NCI-H187 (cell line): ENCODE measurements around the gene TRAF3.
A peak's percentile ranks its signal among the peaks of the same experiment; 100 is the strongest.
"Not testable (repeated sequence)": the region's sequence is repeated elsewhere in the genome, so short reads cannot be mapped to it uniquely, and the experiment has no call there.

Source experiments
- DNase-seq, 2 experiments: peaks; one replicate each; lab custom pipeline; 2025; lab: John Stamatoyannopoulos, UW

The TRAF3 gene

DNA sequence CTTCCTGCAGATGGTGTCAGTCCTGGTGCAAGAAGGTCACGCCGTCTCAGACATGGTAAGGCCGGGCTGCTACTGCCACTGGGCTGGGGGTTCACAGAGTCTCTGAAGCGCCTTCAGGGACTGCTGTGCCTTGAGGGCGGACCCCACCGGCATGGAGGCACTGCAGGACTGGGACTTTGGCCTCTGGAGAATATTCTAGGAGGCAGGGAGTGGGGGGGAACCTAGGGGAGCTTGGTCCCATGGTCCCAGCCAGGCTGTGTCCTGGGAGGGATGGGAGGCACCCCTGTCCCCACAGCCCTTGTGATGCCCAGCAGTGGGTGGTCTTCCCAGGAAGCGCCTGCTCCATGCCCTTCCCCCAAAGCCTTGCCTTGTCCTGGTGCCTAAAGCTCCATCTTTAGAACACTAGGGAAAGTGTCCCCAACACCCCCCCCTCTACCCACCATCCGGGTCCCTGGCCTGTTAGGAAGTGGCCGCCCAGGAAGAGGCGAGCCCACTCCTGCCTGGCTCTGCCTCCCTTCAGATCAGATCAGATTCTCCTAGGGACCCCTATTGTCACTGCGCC lies 146.8 kb downstream of the TRAF3 start:
- DNase-seq = no peak

DNA sequence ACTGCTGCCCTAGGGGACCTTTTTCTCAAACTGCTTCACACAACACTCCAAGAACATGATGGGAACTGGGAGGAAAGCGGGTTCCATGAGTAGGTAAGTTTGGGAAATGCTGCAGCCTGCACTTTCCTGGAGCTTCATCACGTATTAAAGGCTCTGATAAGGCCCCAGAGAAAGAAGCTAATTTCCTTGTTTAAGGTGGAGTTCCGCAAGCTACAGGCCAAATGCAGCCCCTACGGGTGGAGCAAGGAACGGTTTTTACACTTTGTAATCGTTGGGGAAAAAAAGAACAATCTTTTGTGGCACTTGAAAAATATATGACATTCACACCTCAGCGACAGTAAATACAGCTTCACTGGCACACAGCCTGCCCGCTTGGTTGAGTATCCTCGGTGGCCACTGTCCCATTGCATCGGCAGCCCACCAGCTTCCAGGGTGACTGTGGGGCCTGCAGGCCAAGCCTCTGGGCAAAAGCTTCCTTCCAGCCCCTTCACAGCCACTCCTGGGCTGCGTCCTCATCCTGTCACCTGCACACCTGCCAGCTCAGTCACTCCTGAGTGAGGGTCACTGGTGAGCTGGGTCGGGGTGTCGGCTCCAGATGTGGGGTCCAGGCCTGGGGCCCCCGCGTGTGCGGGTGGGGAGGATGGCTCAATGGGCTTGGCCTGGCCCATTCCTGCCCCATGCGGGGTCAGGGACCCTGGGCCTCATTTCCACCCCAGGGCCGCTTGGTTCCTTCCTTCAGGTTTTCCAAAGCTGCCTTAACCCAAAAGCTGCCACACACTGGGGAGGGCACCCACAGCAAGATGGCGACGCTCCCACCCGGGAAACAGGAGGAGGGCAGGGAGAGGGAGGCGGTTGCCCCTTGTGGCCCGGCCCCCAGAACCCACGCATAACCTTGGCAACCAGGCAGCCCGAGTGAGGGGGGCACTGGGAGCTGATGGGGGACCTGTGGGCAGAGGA lies 147.7 kb downstream of the TRAF3 start:
- no peak for DNase-seq

DNA sequence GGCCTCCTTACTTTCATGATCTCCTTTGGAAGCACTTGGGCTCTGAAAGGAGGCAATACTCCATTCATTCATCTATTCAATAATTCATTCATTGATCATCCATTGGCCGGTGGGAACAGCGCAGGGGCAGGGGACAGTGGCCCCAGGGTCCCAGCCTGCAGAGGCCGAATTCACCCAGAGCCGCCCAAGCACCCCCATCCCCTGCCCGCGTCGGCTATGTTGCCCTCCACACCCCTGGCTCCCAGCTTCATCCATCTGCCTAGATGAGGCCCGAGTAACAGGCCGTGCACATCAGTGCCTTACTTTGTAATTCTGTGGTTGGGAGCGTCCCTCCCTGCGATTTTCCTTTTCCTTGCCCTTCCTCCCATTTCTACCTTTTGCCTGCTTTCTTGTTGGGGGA lies 148.4 kb downstream of the TRAF3 start:
- DNase-seq = no peak

DNA sequence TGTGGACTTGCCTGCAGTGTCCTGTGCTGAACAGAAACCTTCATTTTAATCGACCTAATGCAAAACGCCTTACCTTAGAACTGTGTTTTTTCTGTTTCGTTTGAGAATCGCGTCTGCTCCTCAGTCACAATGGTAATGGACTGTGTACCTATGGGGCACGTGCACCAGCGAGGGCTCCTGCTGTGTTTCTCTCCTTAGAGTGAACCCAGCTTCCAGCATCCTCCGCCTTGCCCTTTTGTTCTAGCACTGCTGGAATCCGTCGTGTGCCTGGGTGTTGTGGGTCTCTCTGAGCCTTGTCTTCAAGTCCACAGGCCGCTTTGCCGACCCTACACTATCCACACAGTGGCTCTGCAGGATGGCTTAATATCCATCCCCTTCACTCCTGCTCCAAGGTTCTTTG lies 148.9 kb downstream of the TRAF3 start:
- no peak for DNase-seq

- DNase-seq = not testable (repeated sequence)
Measured at GRCh38 chr14:102926840-102927239, 149.6 kb downstream of the TRAF3 start.

DNA sequence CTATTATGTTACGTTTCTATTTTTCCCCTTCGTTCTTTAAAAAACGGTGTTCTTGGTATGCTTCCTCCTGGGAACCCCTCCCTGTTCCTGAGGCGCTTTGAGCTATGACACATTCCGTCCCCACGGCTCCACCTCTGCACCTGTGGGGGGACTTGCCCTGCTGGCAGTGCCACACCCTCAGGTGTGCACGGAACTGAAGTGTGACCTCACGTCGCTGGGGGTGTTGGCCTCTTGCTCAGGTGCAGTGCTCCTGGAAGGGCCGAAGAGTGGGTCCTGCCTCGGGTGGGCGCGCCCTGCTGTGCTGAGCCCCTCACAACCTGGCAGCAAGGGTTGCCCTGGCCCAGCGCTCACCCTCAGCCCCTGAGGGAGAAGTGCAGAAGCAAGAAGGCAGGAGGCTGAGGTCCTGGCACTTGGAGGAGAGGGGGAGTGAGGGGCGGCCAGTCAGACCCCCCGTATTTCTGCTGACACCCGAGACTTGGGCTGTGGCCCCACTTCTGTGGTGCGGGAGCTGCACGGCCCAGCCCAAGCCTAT lies 150.2 kb downstream of the TRAF3 start:
- DNase-seq = no peak

GRCh38 chr14:102927878-102928411 lies 150.7 kb downstream of the TRAF3 start:
- DNase-seq = no peak

DNA sequence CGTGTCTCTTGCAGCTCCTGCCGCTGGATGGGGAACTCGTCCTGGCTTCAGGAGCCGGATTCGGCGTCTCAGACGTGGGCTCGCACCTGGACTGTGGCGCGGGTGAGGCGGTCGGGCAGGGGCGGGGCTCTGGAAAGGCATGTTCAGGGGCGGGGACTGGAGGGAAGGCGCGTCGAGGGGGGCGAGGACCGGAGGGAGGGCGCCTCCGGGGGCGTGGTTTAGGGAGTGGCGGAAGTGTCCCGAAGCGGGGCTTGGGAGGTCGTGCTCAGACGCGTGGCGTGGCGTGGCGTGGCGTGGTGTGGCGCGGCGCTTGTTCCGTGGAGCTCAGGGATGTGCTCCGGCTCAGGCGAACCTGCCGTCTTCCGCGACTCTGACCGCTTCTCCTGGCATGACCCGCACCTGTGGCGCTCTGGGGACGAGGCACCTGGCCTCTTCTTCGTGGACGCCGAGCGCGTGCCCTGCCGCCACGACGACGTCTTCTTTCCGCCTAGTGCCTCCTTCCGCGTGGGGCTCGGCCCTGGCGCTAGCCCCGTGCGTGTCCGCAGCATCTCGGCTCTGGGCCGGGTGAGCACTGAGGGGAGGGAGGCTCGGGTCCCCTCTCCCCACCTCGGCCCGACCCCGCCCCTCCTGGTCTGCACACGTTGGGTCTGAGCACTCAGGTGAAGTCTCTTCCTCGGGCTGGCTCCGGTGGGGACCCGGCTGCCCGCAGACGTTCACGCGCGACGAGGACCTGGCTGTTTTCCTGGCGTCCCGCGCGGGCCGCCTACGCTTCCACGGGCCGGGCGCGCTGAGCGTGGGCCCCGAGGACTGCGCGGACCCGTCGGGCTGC lies 151.4 kb downstream of the TRAF3 start:
- DNase-seq = peak; percentile 43 to 75

DNA sequence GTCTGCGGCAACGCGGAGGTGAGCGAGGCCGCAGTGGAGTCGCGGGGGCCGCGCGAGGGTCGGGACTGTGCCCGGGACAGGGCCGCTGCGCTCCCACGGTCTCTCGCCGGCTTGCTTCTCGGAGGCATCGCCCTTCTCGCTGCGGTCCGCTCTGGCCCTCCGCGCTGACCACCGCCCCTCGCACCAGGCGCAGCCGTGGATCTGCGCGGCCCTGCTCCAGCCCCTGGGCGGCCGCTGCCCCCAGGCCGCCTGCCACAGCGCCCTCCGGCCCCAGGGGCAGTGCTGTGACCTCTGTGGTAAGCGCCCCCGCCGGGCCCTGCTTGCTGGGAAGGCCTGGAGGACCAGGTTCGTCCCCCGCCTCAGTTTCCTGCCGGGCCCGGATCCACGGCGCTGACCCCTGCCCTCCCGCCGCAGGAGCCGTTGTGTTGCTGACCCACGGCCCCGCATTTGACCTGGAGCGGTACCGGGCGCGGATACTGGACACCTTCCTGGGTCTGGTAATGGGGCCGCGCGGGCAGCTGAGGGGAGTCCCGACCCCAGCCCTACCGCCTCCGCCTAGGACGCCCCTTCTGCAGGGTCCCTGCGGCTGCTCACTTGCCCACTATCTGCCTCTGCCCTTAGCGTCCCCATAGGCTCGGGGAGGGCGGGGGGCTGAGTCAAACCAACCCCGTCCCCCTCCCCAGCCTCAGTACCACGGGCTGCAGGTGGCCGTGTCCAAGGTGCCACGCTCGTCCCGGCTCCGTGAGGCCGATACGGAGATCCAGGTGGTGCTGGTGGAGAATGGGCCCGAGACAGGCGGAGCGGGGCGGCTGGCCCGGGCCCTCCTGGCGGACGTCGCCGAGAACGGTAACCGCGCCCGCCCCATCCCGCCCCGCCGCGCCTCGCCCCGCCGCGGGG lies 152.2 kb downstream of the TRAF3 start:
- no peak for DNase-seq

GRCh38 chr14:102930138-102930752 lies 153.0 kb downstream of the TRAF3 start:
- DNase-seq = no peak

GRCh38 chr14:102930753-102931579 lies 153.7 kb downstream of the TRAF3 start:
- no peak for DNase-seq

DNA sequence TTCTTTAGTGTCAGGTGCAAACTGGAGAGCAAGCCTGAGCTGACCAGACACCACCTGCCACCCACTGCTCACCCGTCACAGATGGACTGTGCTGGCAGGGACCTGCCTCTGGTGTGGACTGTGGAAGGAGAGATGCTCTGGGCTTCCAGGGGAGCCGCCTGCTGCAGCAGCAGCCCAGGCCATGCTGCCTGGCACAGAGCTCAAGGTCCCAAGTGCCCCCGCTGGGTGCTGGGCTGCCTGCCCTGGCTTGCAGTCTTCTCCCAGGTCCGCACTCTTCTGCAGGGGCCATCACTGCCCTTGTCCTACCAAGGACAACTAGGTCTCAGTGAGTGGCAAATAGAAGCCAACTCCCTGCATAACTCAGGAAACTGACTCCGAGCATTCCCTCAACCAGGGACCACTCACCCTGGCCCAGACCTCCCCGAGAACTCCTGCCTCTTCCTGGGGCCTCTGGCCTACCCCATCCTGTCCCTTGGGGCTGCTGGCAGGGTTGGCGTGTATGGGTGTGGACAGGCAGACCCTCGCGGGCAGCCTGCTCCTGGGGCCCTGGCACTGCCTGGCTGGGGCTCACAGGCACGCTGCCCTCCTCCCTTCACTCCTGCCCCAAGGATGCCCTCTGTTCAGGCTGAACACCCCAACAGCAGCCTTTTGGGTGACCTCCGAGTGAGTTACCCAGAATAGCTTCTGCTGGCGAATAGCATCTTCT lies 154.5 kb downstream of the TRAF3 start:
- DNase-seq = no peak

GRCh38 chr14:102932484-102933248 lies 155.4 kb downstream of the TRAF3 start:
- no peak for DNase-seq

GRCh38 chr14:102933618-102934231 lies 156.5 kb downstream of the TRAF3 start:
- no peak for DNase-seq

DNA sequence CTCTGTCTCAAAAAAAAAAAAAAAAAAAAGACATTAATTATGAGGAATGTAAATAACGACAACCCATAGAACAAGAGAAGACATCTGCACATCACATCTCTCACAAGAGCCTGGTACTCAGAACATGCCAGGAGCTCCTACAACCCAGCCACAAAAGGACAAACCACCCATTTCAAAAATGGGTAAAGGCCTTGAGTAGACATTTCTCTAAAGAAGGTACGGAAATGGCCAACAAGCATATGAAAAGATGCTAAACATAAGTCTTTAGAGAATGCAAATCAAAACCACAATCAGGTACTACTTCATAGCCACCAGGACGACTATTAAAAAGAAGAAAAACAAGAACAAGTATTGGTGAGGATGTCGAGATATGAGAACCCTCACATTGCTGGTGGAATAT lies 158.5 kb downstream of the TRAF3 start:
- DNase-seq = no peak

- no peak for DNase-seq
Measured at GRCh38 chr14:102937331-102938175, 160.3 kb downstream of the TRAF3 start.

DNA sequence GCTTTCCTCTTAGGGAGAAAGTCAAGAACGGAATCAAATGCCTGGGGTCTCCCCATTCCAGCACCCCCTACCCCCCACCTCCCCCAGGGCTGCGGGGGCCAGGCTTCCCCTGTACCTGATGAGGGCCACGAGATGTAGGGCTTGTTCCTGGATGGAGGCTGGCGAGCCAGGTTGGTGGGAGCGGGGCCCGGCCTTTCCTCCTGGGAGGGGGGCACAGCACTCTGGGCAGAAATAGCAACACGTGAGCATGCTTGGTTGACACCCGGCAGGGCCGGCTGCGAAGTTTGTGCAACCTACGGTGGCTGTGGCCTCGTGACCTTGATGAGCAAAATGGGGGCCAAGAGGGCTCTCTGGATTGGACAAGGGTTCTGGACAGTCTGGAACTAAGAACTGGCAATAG lies 160.9 kb downstream of the TRAF3 start:
- DNase-seq = no peak
